Chondrocyte (in vitro differentiated cells): ENCODE results near the gene MRPL43. TPM values are rescaled to one million over a fixed set of nuclear protein-coding genes. Genes with fewer than 3 reads are reported as not detected.
A peak's percentile ranks its signal among the peaks of the same experiment; 100 is the strongest.

Source experiments
- DNase-seq: peaks from one replicate; pipeline ENCODE4 v3.0.0; 2021; ENCODE audit warnings: mixed read lengths, low spot score
- H3K27ac Mint-ChIP-seq: one replicate; pipeline ENCODE4 v1.8.0; 2021; ENCODE audit warnings: mild to moderate bottlenecking, moderate library complexity, mixed read lengths; ENCODE audit not compliant: unreplicated experiment
- H3K27me3 Mint-ChIP-seq: 2 replicates; pipeline ENCODE4 v1.8.0; 2021; ENCODE audit warnings: low read depth, mixed read lengths
- H3K36me3 Mint-ChIP-seq: 2 replicates; pipeline ENCODE4 v1.8.0; 2021; ENCODE audit warnings: low read depth, mixed read lengths
- H3K4me1 Mint-ChIP-seq: 2 replicates; pipeline ENCODE4 v1.8.0; 2021; ENCODE audit warnings: low read depth, mild to moderate bottlenecking, mixed read lengths
- H3K4me3 Mint-ChIP-seq: one replicate; pipeline ENCODE4 v1.8.0; 2021; ENCODE audit warnings: mild to moderate bottlenecking, moderate library complexity, mixed read lengths; ENCODE audit not compliant: unreplicated experiment
- H3K9me3 Mint-ChIP-seq: 2 replicates; pipeline ENCODE4 v1.8.0; 2021; ENCODE audit warnings: low read depth, mixed read lengths
- microRNA-seq: library from miRNA; unstranded; fragments of <30 nt; microRNA quantifications from one replicate; pipeline ENCODE4 v1.2.0, GENCODE V29; 2020; ENCODE audit warnings: borderline number of aligned reads
- total RNA-seq: library from RNA; stranded (reverse); gene quantifications from 3 replicates; pipeline ENCODE4 v1.2.1, GENCODE V29; 2021
- TF ChIP-seq, protein P1 (sequence below): fragments of 200-600 bp; sonication (generic); IDR thresholded peaks from 2 replicates; pipeline ENCODE4 v1.5.0; 2021; ENCODE audit warnings: antibody characterized with exemption, mild to moderate bottlenecking, moderate library complexity

Gene MRPL43
- total RNA-seq, 1 donor from 2014 or later: 54.0 TPM

DNA sequence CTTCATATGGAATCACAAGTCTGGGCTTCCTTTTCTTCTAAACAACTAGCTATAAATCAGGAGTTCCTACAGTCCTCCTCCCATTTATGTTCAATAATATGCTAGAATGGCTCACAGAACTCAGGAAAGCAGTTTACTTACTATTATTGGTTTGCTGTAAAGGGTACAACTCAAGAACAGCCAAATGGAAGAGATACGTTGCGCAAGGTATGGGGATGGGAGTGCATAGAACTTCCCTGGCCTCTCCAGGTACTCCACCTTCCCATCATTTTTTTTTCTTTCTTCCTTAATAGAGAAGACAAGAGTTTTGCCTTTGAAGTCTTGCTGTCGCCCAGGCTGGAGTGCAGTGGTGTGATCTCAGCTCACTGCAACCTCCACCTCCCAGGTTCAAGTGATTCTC is 45.1 kb downstream of the MRPL43 start:
- H3K4me3 Mint-ChIP-seq: no peak overlapping the region
- H3K27ac Mint-ChIP-seq: no peak overlapping the region
- no peaks in the 10 kb centered on the region for H3K27me3 Mint-ChIP-seq
- no peaks in the 10 kb centered on the region for H3K9me3 Mint-ChIP-seq
- DNase-seq: no peak
- H3K4me1 Mint-ChIP-seq: peaks cover 22% of the 10 kb centered on the region
- H3K36me3 Mint-ChIP-seq: peaks cover 32% of the 10 kb centered on the region
- TF ChIP-seq, protein P1, sequence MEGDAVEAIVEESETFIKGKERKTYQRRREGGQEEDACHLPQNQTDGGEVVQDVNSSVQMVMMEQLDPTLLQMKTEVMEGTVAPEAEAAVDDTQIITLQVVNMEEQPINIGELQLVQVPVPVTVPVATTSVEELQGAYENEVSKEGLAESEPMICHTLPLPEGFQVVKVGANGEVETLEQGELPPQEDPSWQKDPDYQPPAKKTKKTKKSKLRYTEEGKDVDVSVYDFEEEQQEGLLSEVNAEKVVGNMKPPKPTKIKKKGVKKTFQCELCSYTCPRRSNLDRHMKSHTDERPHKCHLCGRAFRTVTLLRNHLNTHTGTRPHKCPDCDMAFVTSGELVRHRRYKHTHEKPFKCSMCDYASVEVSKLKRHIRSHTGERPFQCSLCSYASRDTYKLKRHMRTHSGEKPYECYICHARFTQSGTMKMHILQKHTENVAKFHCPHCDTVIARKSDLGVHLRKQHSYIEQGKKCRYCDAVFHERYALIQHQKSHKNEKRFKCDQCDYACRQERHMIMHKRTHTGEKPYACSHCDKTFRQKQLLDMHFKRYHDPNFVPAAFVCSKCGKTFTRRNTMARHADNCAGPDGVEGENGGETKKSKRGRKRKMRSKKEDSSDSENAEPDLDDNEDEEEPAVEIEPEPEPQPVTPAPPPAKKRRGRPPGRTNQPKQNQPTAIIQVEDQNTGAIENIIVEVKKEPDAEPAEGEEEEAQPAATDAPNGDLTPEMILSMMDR: no peak

DNA sequence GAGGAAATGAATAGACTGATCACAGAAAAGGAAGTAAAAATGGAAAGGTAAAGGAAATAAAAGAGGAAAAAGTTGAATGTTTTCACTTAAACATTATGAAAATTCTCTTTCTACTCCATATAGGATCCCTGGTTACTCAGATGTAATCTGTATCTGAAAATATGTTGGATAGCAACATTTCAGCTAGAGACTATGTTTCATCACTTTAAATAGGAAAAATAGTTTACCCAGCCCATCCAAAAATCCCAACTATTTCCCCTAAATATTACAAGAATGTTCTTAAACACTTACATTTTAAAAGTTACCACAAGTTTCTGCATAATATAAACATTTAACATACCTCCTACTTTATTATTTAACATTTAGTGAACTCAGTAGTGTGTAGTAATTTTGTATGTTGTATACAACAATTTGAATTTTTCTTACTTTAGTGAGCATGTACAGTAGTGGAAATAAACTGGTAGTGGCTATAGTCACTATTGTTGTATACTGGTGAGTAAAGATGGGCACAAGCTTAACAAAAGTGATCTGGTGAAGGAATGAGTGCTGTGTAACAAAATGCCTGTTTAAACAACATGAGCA is 47.4 kb downstream of the MRPL43 start:
- TF ChIP-seq, protein P1: no peak
- no peak for DNase-seq
- Mint-ChIP-seq H3K4me1 (peaks cover 22% of the 10 kb centered on the region), H3K9me3 (no peaks in the 10 kb centered on the region), H3K27me3 (no peaks in the 10 kb centered on the region), H3K4me3 (no peak overlapping the region), H3K27ac (peak overlapping the region; percentile 84), H3K36me3 (peaks cover 28% of the 10 kb centered on the region)

Small RNA genes lying within 50 kb of the gene (microRNA-seq; reads per million reads assigned to microRNA genes)
- not detected for gene MIR608

Other genes starting within 250 kb of the MRPL43 start
- 0.62 to 0.87 TPM in 2 of 3 replicates, not detected in the other for gene PAX2, start 241.9 kb downstream of the MRPL43 start, total RNA-seq
- 17.8 to 28.1 TPM (median 20.6 TPM) in 3 replicates for gene SLF2, start 74.5 kb downstream of the MRPL43 start, total RNA-seq
- 4.8 to 8.0 TPM (median 7.9 TPM) in 3 replicates for gene SEMA4G, start 18.0 kb downstream of the MRPL43 start, total RNA-seq
- gene TWNK, start within 50 bp of the MRPL43 start, total RNA-seq: 4.8 to 6.6 TPM (median 5.4 TPM) in 3 replicates
- gene LZTS2, start 12.3 kb upstream of the MRPL43 start, total RNA-seq: 58.9 to 80.7 TPM (median 79.4 TPM) in 3 replicates
- 1.4 to 1.8 TPM (median 1.7 TPM) in 3 replicates for gene PDZD7, start 43.6 kb upstream of the MRPL43 start, total RNA-seq
- gene SFXN3, start 43.7 kb upstream of the MRPL43 start, total RNA-seq: 92.4 to 101 TPM (median 96.9 TPM) in 3 replicates
- gene KAZALD1, start 74.5 kb upstream of the MRPL43 start, total RNA-seq: 18.9 to 43.4 TPM (median 19.8 TPM) in 3 replicates
- not detected in 3 replicates for gene TLX1, start 143.8 kb upstream of the MRPL43 start, total RNA-seq
- gene LBX1, start 242.0 kb upstream of the MRPL43 start, total RNA-seq: not detected in 3 replicates